HepG2 (cell line): ENCODE measurements around the gene SCFD1. TPM values are rescaled to one million over a fixed set of nuclear protein-coding genes. Genes with fewer than 3 reads are reported as not detected.

Experiments used
- CREB1 ChIP-seq, 2 experiments: fragments of 450-650 bp in 1 of 2; IDR thresholded peaks; 2 replicates each; pipeline ENCODE4 v1.6.1; 2016 to 2017; ENCODE audit warnings: control low read depth in 1 of 2, mild to moderate bottlenecking in 1 of 2, missing compliant biosample characterization in 1 of 2, missing genetic modification characterization in 1 of 2
- FOXK2 ChIP-seq: fragments of 450-650 bp; IDR thresholded peaks from 2 replicates; pipeline ENCODE4 v1.6.1; 2016
- IKZF1 ChIP-seq: fragments of 450-650 bp; IDR thresholded peaks from 2 replicates; pipeline ENCODE4 v1.7.1; 2016
- MXD4 ChIP-seq: IDR thresholded peaks from 2 replicates; pipeline ENCODE4 v1.6.1; 2016; ENCODE audit warnings: mild to moderate bottlenecking, missing biosample characterization, missing genetic modification reagents
- NFAT5 ChIP-seq: sonication (generic); formaldehyde crosslinking; IDR thresholded peaks from 2 replicates; pipeline ENCODE4 v1.4.0; 2020; ENCODE audit warnings: missing genetic modification reagents
- NFYC ChIP-seq: IDR thresholded peaks from 2 replicates; pipeline ENCODE4 v1.6.1; 2016; ENCODE audit warnings: missing genetic modification reagents, missing compliant biosample characterization
- POLR2A ChIP-seq, 2 experiments: IDR thresholded peaks; 2 replicates each; pipeline ENCODE4 v1.6.1; 2011; ENCODE audit warnings: low read depth in 2 of 2, low read length in 2 of 2, mild to moderate bottlenecking in 1 of 2, moderate library complexity in 1 of 2; ENCODE audit not compliant: insufficient read depth in 1 of 2
- REPIN1 ChIP-seq: sonication (generic); formaldehyde crosslinking; IDR thresholded peaks from 2 replicates; pipeline ENCODE4 v1.8.0; 2022; ENCODE audit warnings: missing genetic modification reagents, low read depth, mild to moderate bottlenecking, borderline replicate concordance
- RFX1 ChIP-seq: fragments of 450-650 bp; IDR thresholded peaks from 2 replicates; pipeline ENCODE4 v1.6.1; 2017
- SIN3A ChIP-seq: IDR thresholded peaks from 2 replicates; pipeline ENCODE4 v1.6.1; 2011; ENCODE audit warnings: low read depth, mild to moderate bottlenecking, control low read depth, low read length, borderline replicate concordance
- U2AF1 ChIP-seq: fragments of 200-400 bp; formaldehyde crosslinking; optimal IDR thresholded peaks from 2 replicates; pipeline ENCODE3; 2017; ENCODE audit warnings: mild to moderate bottlenecking, low read depth, low read length
- ZNF816 ChIP-seq: sonication (generic); formaldehyde crosslinking; IDR thresholded peaks from 2 replicates; pipeline ENCODE4 v1.8.0; 2022; ENCODE audit warnings: missing genetic modification reagents, mild to moderate bottlenecking, borderline replicate concordance
- polyA plus RNA-seq, 8 experiments: library from polyadenylated mRNA; depleted of rRNA in 3 of 8; stranded (reverse) in 7 of 8; unstranded in 1 of 8; fragments of >200 nt; fragmentation: Illumina TruSeq in 4 of 8; extraction: Trizol in 4 of 8; gene quantifications; 2 replicates each; pipeline versions ENCODE4 v1.2.1 to v1.2.3, GENCODE V29; 2011 to 2016; ENCODE audit warnings: low read depth in 4 of 8, missing spikeins in 1 of 8, mixed read lengths in 1 of 8; ENCODE audit not compliant: insufficient read depth in 1 of 8
- total RNA-seq, 5 experiments: library from RNA; depleted of rRNA; stranded (reverse); fragments of >200 nt; fragmentation: Illumina TruSeq; extraction: Trizol; gene quantifications; 2 replicates each; pipeline ENCODE4 v1.2.3, GENCODE V29; 2016; ENCODE audit warnings: low read depth in 1 of 5
- TF ChIP-seq, protein P1 (sequence below): sonication (generic); IDR thresholded peaks from 2 replicates; pipeline ENCODE4 v1.6.1; 2016; ENCODE audit warnings: low read depth, borderline replicate concordance
- TF ChIP-seq, protein P2 (sequence below), 2 experiments: sonication (generic) in 1 of 2; formaldehyde crosslinking in 1 of 2; IDR thresholded peaks; 2 replicates each; pipeline versions ENCODE4 v1.4.0 to v1.6.1; 2018 to 2020; ENCODE audit warnings: missing genetic modification reagents in 2 of 2, borderline replicate concordance in 1 of 2, low read depth in 1 of 2, mild to moderate bottlenecking in 1 of 2, missing biosample characterization in 1 of 2
- TF ChIP-seq, protein P3 (sequence below): sonication (generic); formaldehyde crosslinking; IDR thresholded peaks from 2 replicates; pipeline ENCODE4 v1.4.0; 2020; ENCODE audit warnings: mild to moderate bottlenecking, low read depth, missing genetic modification reagents
- TF ChIP-seq, protein P4 (sequence below): sonication (generic); formaldehyde crosslinking; IDR thresholded peaks from 2 replicates; pipeline ENCODE4 v1.5.0; 2020; ENCODE audit warnings: missing genetic modification reagents

The SCFD1 gene
- total and polyA plus RNA-seq, 2 of the 13 experiments (the other 11 are each of a cell fraction or from before 2014, with no cell fraction given): 235 to 256 TPM

GRCh38 chr14:30621354-30621939 is 672 bp upstream of the SCFD1 start (continued):
- TF ChIP-seq, protein P1, sequence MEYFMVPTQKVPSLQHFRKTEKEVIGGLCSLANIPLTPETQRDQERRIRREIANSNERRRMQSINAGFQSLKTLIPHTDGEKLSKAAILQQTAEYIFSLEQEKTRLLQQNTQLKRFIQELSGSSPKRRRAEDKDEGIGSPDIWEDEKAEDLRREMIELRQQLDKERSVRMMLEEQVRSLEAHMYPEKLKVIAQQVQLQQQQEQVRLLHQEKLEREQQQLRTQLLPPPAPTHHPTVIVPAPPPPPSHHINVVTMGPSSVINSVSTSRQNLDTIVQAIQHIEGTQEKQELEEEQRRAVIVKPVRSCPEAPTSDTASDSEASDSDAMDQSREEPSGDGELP: no peak
- TF ChIP-seq NFYC (CRISPR knock-in tag) (no peak), REPIN1 (CRISPR knock-in tag) (no peak), U2AF1 (peak; percentile 84), MXD4 (CRISPR knock-in tag) (no peak; the same call in 1 of the 2 replicates), POLR2A (IDR thresholded peaks at IDR 0.05; ENCODE audit: insufficient read depth in 1 of 2, low read depth in 2 of 2, low read length in 2 of 2) (peak in 1 of 2 experiments; percentile 64; a peak in 1 of 4 replicates), FOXK2 (no peak), RFX1 (no peak), ZNF816 (CRISPR knock-in tag) (peak; percentile 8; the same call in 1 of the 2 replicates), NFAT5 (CRISPR knock-in tag) (no peak; the same call in 1 of the 2 replicates), CREB1 (IDR thresholded peaks at IDR 0.05) (no peak), CREB1 (CRISPR knock-in tag; IDR thresholded peaks at IDR 0.05) (no peak), SIN3A (peak; percentile 52; the same call in 1 of the 2 replicates), IKZF1 (no peak)
- TF ChIP-seq, protein P2, sequence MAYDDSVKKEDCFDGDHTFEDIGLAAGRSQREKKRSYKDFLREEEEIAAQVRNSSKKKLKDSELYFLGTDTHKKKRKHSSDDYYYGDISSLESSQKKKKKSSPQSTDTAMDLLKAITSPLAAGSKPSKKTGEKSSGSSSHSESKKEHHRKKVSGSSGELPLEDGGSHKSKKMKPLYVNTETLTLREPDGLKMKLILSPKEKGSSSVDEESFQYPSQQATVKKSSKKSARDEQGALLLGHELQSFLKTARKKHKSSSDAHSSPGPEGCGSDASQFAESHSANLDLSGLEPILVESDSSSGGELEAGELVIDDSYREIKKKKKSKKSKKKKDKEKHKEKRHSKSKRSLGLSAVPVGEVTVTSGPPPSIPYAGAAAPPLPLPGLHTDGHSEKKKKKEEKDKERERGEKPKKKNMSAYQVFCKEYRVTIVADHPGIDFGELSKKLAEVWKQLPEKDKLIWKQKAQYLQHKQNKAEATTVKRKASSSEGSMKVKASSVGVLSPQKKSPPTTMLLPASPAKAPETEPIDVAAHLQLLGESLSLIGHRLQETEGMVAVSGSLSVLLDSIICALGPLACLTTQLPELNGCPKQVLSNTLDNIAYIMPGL (CRISPR knock-in tag; IDR thresholded peaks at IDR 0.05; ENCODE audit: borderline replicate concordance in 1 of 2, low read depth in 1 of 2): no peak
- TF ChIP-seq, protein P3, sequence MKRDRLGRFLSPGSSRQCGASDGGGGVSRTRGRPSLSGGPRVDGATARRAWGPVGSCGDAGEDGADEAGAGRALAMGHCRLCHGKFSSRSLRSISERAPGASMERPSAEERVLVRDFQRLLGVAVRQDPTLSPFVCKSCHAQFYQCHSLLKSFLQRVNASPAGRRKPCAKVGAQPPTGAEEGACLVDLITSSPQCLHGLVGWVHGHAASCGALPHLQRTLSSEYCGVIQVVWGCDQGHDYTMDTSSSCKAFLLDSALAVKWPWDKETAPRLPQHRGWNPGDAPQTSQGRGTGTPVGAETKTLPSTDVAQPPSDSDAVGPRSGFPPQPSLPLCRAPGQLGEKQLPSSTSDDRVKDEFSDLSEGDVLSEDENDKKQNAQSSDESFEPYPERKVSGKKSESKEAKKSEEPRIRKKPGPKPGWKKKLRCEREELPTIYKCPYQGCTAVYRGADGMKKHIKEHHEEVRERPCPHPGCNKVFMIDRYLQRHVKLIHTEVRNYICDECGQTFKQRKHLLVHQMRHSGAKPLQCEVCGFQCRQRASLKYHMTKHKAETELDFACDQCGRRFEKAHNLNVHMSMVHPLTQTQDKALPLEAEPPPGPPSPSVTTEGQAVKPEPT (CRISPR knock-in tag): no peak
- TF ChIP-seq, protein P4, sequence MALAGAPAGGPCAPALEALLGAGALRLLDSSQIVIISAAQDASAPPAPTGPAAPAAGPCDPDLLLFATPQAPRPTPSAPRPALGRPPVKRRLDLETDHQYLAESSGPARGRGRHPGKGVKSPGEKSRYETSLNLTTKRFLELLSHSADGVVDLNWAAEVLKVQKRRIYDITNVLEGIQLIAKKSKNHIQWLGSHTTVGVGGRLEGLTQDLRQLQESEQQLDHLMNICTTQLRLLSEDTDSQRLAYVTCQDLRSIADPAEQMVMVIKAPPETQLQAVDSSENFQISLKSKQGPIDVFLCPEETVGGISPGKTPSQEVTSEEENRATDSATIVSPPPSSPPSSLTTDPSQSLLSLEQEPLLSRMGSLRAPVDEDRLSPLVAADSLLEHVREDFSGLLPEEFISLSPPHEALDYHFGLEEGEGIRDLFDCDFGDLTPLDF (CRISPR knock-in tag): no peak
